Measurements from ENCODE around the gene PXDN. TPM values are rescaled to one million over a fixed set of nuclear protein-coding genes. Genes with fewer than 3 reads are reported as not detected.

Gene PXDN
- total and polyA plus RNA-seq, 2 donors (not counting 3 experiments of a cell fraction or from before 2014, with no cell fraction given), result 231 to 308 TPM

DNA sequence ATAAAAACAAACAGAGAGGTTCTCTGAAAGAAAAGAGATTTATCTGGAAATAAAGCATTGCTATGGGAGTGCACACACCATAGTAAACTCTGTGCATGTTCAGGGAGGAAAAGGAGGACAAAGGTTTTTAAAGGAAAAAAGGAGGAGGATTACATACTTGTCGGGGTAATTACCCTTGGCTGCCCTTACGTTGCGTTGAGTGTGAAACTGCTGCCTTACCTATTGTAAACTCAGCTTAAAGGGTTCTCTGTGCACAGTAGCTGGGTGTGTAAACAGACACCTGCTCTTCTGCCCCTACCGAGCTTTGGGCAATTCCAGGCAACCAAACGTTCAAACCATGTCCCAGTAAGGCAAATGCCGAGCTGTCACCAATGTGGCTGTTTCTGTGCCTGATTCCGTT, 29.6 kb upstream of the PXDN start:
- no peaks in the 10 kb centered on the region for H3K9me1 ChIP-seq (replicated peaks; ENCODE audit: control insufficient read depth, extremely low read depth, insufficient read depth, low read length)
- no peak for FAIRE-seq
- no peaks in the 10 kb centered on the region for H3K9me3 ChIP-seq (replicated peaks; ENCODE audit: control insufficient read depth, insufficient read depth, low read length)
- no peak for DNase-seq (ENCODE audit: low read depth, low spot score)
- H3K27me3 ChIP-seq (ENCODE audit: control insufficient read depth in 2 of 2, insufficient read depth in 2 of 2, low read length in 2 of 2), result no peaks in the 10 kb centered on the region
- H3K4me3 ChIP-seq (replicated peaks in 1 of 3; ENCODE audit: insufficient read depth in 1 of 3, low read depth in 1 of 3, low read length in 3 of 3), result no peak overlapping the region
- POLR2A ChIA-PET, result no interaction called here
- TF ChIP-seq POLR2AphosphoS5 (IDR thresholded peaks at IDR 0.05; ENCODE audit: insufficient read depth, low read depth, low read length) (no peak), GATA2 (IDR thresholded peaks at IDR 0.05; ENCODE audit: insufficient read depth, insufficient read length, low read depth, low read length) (no peak), FOS (IDR thresholded peaks at IDR 0.05; ENCODE audit: borderline replicate concordance, insufficient read depth, low read length) (no peak), MYC (IDR thresholded peaks at IDR 0.05; ENCODE audit: low read depth, low read length) (no peak), MAX (IDR thresholded peaks at IDR 0.05; ENCODE audit: insufficient read depth, insufficient read length) (no peak), EZH2 (IDR thresholded peaks at IDR 0.05; ENCODE audit: borderline replicate concordance, low read depth, low read length, severe bottlenecking) (no peak), JUN (IDR thresholded peaks at IDR 0.05; ENCODE audit: borderline replicate concordance, insufficient read depth, insufficient read length, low read depth) (no peak), POLR2A (IDR thresholded peaks at IDR 0.05; ENCODE audit: low read depth, low read length) (no peak)
- TF ChIP-seq, protein P1, sequence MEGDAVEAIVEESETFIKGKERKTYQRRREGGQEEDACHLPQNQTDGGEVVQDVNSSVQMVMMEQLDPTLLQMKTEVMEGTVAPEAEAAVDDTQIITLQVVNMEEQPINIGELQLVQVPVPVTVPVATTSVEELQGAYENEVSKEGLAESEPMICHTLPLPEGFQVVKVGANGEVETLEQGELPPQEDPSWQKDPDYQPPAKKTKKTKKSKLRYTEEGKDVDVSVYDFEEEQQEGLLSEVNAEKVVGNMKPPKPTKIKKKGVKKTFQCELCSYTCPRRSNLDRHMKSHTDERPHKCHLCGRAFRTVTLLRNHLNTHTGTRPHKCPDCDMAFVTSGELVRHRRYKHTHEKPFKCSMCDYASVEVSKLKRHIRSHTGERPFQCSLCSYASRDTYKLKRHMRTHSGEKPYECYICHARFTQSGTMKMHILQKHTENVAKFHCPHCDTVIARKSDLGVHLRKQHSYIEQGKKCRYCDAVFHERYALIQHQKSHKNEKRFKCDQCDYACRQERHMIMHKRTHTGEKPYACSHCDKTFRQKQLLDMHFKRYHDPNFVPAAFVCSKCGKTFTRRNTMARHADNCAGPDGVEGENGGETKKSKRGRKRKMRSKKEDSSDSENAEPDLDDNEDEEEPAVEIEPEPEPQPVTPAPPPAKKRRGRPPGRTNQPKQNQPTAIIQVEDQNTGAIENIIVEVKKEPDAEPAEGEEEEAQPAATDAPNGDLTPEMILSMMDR (IDR thresholded peaks at IDR 0.05; ENCODE audit: extremely low read depth in 1 of 2, insufficient read depth in 1 of 2, low read depth in 1 of 2, low read length in 2 of 2), result no peak
- H3K27ac ChIP-seq (ENCODE audit: insufficient read depth, low read depth, low read length), result no peak overlapping the region
- intact Hi-C loops (cut with micrococcal nuclease) (no loop called here), dilution Hi-C loops (cut with MboI; ENCODE audit: extremely low pct_ligation_motif_present, low sequenced_read_pairs) (no loop called here)
- no peaks in the 10 kb centered on the region for H3K4me1 ChIP-seq (ENCODE audit: control insufficient read depth, extremely low read depth, insufficient read depth, low read length)
- no peaks in the 10 kb centered on the region for H3K36me3 ChIP-seq (ENCODE audit: control insufficient read depth in 2 of 2, extremely low read depth in 1 of 2, insufficient read depth in 2 of 2, low read length in 2 of 2)
- no peak overlapping the region for H2AFZ ChIP-seq (ENCODE audit: low read depth, low read length)
- BruUV-seq (replicated peaks), result no TSS peak
- H3K79me2 ChIP-seq (ENCODE audit: control insufficient read depth, insufficient read depth, low read length), result no peaks in the 10 kb centered on the region
- no peak overlapping the region for H3K4me2 ChIP-seq (ENCODE audit: insufficient read depth, low read length)
- CTCF ChIA-PET, result interaction anchor here (2.7 kb wide), 1 partner anchor 23 kb away, joined by 8 read pairs; no protein-coding TSS in a partner anchor
- no peaks in the 10 kb centered on the region for H4K20me1 ChIP-seq (replicated peaks; ENCODE audit: control insufficient read depth, extremely low read depth, insufficient read depth, low read length)
- H3K9ac ChIP-seq (replicated peaks; ENCODE audit: extremely low read depth, insufficient read depth, low read length), result no peak overlapping the region
